Measurements from ENCODE around the gene MBD3L1.

The MBD3L1 gene

GRCh38 chr19:8880868-8881488 is 48.8 kb downstream of the MBD3L1 start:
- no peaks in the 10 kb centered on the region for H3K36me3 ChIP-seq (ENCODE audit: control insufficient read depth, insufficient read depth, low read length)
- H3K4me3 ChIP-seq (ENCODE audit: low read depth, low read length) = no peak overlapping the region
- no peaks in the 10 kb centered on the region for H3K4me1 ChIP-seq (ENCODE audit: control insufficient read depth, insufficient read depth, low read length)
- H3K9ac ChIP-seq (ENCODE audit: low read depth, low read length) = no peak overlapping the region
- H3K27me3 ChIP-seq (ENCODE audit: control insufficient read depth, insufficient read depth, low read length) = no peaks in the 10 kb centered on the region
- peaks cover 93% of the 10 kb centered on the region for H3K9me3 ChIP-seq (ENCODE audit: control insufficient read depth, insufficient read depth, low read length)
- H3K27ac ChIP-seq (ENCODE audit: low read depth, low read length) = no peak overlapping the region

- H3K36me3 ChIP-seq (ENCODE audit: control insufficient read depth, insufficient read depth, low read length) = no peaks in the 10 kb centered on the region
- H3K27me3 ChIP-seq (ENCODE audit: control insufficient read depth, insufficient read depth, low read length) = no peaks in the 10 kb centered on the region
- peaks cover 95% of the 10 kb centered on the region for H3K9me3 ChIP-seq (ENCODE audit: control insufficient read depth, insufficient read depth, low read length)
- no peak overlapping the region for H3K9ac ChIP-seq (ENCODE audit: low read depth, low read length)
- H3K4me1 ChIP-seq (ENCODE audit: control insufficient read depth, insufficient read depth, low read length) = no peaks in the 10 kb centered on the region
- no peak overlapping the region for H3K27ac ChIP-seq (ENCODE audit: low read depth, low read length)
- no peak overlapping the region for H3K4me3 ChIP-seq (ENCODE audit: low read depth, low read length)
Observed at GRCh38 chr19:8881512-8881911, 49.3 kb downstream of the MBD3L1 start.

GRCh38 chr19:8884416-8884815 is 52.2 kb downstream of the MBD3L1 start:
- Histone ChIP-seq H3K4me1 (ENCODE audit: control insufficient read depth, insufficient read depth, low read length) (no peaks in the 10 kb centered on the region), H3K9me3 (ENCODE audit: control insufficient read depth, insufficient read depth, low read length) (peaks cover 100% of the 10 kb centered on the region), H3K4me3 (ENCODE audit: low read depth, low read length) (no peak overlapping the region), H3K27ac (ENCODE audit: low read depth, low read length) (no peak overlapping the region), H3K9ac (ENCODE audit: low read depth, low read length) (no peak overlapping the region), H3K36me3 (ENCODE audit: control insufficient read depth, insufficient read depth, low read length) (no peaks in the 10 kb centered on the region), H3K27me3 (ENCODE audit: control insufficient read depth, insufficient read depth, low read length) (no peaks in the 10 kb centered on the region)

- H3K27me3 ChIP-seq (ENCODE audit: control insufficient read depth, insufficient read depth, low read length) = no peaks in the 10 kb centered on the region
- peaks cover 97% of the 10 kb centered on the region for H3K9me3 ChIP-seq (ENCODE audit: control insufficient read depth, insufficient read depth, low read length)
- H3K36me3 ChIP-seq (ENCODE audit: control insufficient read depth, insufficient read depth, low read length) = no peaks in the 10 kb centered on the region
- H3K9ac ChIP-seq (ENCODE audit: low read depth, low read length) = no peak overlapping the region
- no peak overlapping the region for H3K27ac ChIP-seq (ENCODE audit: low read depth, low read length)
- peak overlapping the region; percentile 0; the same call in 1 of the 2 replicates for H3K4me3 ChIP-seq (ENCODE audit: low read depth, low read length)
- H3K4me1 ChIP-seq (ENCODE audit: control insufficient read depth, insufficient read depth, low read length) = no peaks in the 10 kb centered on the region
Observed at GRCh38 chr19:8887364-8887763, 55.2 kb downstream of the MBD3L1 start.

GRCh38 chr19:8890260-8890659 is 58.1 kb downstream of the MBD3L1 start:
- Histone ChIP-seq H3K27me3 (ENCODE audit: control insufficient read depth, insufficient read depth, low read length) (no peaks in the 10 kb centered on the region), H3K9me3 (ENCODE audit: control insufficient read depth, insufficient read depth, low read length) (peaks cover 97% of the 10 kb centered on the region), H3K4me3 (ENCODE audit: low read depth, low read length) (no peak overlapping the region), H3K9ac (ENCODE audit: low read depth, low read length) (no peak overlapping the region), H3K4me1 (ENCODE audit: control insufficient read depth, insufficient read depth, low read length) (no peaks in the 10 kb centered on the region), H3K36me3 (ENCODE audit: control insufficient read depth, insufficient read depth, low read length) (no peaks in the 10 kb centered on the region), H3K27ac (ENCODE audit: low read depth, low read length) (no peak overlapping the region)

Measured in HUES48 (cell line).